ENCODE results near the gene COL2A1.
A peak's percentile ranks its signal among the peaks of the same experiment; 100 is the strongest.

DNA sequence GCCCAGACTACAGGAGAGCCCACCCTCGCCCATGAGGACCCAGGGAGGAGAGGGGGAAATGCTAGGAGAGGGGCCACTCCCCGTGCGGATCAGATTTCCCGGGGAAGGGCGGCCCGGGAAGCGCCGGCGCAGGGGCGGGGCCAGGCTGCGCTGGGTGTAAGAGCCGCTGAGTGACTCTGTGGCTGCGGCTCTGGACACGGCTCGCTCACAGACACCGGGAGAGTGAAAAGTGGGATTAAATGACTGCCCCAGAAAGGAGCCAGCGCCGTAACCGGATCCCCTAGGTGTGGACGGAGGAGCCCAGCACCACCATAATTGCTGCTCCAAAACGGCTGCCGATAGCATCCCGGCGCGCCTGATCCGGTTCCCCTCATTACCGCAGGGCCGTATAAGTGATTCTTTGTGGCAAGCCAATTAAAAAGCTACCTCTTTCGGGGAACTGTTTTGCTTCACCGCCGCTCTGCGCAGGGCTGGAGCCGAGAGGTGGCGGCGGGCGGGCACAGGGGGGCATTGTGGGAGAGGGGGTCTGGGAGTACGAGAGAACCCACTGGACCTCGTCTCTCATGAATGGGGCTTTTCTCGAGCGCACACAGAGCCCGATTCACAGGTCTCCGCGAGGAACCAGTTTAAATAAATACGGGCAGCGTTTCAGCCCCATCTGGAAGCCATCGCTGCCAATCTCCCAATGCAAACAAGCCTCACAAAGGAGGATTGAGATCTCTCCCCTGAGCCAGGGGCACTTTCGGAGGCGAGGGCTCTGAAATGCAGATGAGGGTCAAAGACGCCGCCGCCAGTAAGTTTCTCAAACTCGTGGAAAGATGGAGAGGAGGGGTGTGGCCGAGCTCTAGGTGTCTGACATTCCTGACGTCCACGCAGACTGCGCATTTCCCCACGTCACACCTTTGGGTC is 2.5 kb downstream of the COL2A1 start:
- no peak for TF ChIP-seq EZH2phosphoT487 (IDR thresholded peaks at IDR 0.05; ENCODE audit: insufficient read depth, low read depth)
- TF ChIP-seq EZH2 (IDR thresholded peaks at IDR 0.05; ENCODE audit: insufficient read depth, poor library complexity, severe bottlenecking), result peak; percentile 44
